GM21737 (cell line): ENCODE data around the gene SLC6A13.

ENCODE experiments used
- ATAC-seq: cut with Tn5 transposase; IDR thresholded peaks from one replicate; pipeline ENCODE4 v1.9.1; 2021; ENCODE audit warnings: mild to moderate bottlenecking, moderate library complexity; ENCODE audit not compliant: unreplicated experiment

SLC6A13 gene

DNA sequence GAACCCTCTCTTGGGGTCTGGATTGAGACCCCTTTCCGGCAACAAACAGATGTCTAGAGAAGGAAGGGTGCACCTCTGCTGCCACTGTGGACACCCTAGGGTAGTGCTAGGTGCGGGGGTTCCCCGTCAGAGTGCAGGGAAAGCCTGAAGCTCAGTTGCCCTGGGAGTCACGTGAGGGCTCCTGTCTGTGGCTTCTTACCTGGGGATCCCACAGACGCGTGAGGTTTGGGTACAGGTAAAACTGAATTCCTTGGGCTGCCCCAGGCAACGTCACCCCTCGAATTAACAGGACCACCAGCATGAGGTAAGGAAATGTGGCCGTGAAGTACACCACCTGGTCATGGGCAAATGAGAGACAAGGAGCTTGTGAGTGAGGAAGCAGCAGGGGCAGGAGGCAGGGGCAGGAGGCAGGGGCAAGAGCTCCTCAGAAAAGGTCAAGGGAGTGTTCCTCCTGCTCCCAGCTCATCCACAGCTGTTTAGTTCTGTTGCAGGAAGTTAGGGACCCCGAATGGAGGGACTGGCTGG is 27.7 kb downstream of the SLC6A13 start:
- ATAC-seq: no peak

GRCh38 chr12:234019-234418 is 28.6 kb downstream of the SLC6A13 start:
- no peak for ATAC-seq

- no peak for ATAC-seq
These were observed 29.0 kb downstream of the SLC6A13 start for GRCh38 chr12:233615-233968.

GRCh38 chr12:232731-233614 is 29.7 kb downstream of the SLC6A13 start:
- no peak for ATAC-seq

DNA sequence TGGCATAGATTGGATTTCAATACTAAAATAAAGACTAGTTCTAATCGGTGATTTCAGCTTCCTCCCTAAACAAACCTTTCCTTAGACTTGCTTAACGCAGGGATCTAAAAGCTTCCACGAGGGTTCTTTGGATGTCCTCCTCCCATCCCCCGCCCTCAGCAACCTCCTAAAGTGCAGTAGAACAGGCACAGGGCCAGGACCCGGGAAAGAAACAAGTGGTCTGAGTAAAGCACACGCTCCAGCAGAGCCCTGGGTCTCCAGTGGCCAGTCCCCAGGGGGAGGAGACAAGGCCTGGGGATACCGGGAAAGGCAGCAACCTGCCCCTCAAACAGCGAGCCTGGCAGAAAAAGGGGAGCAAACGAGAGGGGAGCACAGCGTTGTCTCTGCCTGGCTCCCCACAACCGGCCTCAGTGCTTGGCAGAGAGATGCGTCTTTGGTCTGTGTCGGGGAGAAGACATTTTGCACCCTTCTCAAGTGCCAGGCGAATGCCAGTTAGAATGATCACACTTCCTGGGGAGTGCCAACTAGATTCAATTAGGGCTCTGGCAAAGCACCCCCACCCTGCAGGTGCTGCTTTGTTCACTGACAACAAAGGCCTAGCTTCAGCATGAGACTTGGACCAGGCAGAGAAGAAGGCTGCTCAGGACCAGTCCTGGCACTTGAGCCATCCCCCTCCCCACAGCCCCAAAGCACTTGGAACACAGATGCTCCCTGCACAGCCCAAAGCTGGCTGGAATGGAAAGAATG is 31.5 kb downstream of the SLC6A13 start:
- no peak for ATAC-seq

DNA sequence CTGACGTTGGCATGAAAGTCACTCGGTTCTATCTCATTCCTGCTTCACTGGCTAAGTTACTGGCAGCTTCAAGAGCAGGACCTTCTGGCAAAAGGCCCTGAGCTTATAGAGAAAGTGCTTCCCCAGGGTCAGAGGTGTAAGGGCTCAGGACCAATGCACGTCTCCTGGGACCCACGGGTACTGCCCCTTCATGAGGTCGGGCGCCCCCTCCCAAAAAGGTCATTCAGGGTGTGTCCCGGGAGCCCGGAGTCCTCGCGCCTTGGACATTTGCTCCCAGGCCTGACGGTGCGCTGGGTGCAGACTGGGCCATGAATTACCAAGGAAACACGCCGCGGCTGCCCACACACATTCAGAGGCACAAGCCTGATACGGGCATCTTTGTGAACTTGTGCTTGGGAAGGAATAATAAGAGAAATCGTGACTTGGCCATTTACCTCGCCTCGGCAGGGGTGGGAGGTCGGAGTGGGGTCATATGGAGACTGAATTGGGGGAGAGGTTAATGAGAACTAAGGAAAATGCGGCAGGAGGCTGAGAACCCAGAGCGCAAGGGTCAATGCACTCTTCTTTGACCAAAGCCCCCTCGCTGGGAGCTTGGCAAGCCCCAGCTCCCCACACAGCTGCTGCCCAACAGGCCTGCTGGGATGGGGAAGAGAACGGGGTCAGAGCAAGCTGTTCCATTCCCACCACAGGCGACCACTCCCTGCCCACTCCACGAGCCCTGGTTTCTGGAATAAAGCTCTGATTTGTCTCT is 33.0 kb downstream of the SLC6A13 start:
- no peak for ATAC-seq

GRCh38 chr12:228846-229200 is 33.8 kb downstream of the SLC6A13 start:
- no peak for ATAC-seq

DNA sequence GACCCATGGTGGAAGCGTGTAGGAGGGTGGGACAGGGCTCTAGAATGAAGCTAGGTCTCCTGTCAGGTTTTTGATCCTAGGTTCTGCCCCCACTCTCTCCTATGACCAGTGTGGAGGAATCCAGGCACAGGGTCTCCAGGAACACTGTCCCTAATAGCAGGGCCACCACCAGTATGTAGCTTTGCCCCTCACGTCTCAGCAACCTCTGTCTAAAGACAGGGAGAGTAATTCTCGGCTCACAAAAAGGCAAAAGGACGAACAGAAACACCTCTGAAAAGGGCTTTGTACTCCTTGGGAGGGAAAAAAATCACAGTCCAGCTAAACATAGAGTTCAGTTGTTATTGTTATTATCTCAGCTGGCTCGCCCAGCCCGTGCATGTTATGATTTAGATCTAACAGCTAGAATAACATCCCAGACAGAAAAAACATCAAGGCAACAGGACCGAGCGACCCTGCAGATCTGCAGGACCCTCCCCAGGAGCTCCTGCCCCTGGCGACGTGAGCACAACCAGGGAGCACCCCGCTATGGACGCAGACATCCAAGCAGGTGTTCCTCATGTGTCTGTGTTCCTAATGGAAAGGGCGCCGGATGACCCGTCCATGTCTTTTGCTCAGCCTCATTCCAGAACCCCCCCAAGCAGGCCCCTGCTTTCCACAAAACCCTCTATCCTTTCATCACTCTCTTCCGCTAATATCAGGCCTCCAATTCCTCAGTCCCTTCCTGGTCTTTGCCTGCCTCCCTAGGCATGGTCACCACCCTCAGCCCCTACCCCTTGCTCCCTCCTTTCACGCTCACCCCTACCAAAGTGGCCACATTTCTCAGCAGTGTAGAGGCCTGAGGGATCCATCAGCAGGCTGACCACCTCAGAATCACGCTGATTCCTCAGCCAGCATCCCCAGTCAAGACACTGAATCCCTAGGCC is 34.5 kb downstream of the SLC6A13 start:
- no peak for ATAC-seq

DNA sequence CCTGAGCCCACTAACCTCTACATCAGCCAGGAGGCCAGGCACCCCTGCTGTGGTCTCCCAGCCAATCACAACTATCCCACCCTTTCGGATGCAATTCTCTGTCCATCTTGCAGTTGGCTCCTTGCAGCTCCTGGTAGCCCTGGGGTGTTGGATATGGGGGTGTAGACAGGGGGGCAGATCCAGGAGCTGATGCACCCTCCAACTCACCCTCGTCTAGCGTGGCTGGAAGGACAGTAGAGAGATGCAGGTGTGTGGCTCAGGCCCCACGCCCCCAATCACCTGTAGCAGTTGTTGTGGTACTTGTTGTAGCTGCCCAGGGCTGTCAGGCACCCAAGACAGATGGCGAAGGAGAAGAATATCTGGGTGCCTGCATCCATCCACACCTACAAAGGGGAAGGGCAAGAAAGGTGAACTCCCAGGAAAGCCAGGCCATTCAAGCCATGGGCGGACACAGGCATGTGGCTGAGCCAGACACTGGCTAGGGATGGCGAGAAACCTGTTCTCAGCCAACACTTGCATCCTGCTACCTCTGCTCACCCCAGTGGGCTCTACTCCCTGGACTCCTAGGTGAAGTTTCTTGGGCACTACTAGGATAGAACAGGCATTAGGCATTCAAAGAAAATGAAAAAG is 35.2 kb downstream of the SLC6A13 start:
- ATAC-seq: no peak

DNA sequence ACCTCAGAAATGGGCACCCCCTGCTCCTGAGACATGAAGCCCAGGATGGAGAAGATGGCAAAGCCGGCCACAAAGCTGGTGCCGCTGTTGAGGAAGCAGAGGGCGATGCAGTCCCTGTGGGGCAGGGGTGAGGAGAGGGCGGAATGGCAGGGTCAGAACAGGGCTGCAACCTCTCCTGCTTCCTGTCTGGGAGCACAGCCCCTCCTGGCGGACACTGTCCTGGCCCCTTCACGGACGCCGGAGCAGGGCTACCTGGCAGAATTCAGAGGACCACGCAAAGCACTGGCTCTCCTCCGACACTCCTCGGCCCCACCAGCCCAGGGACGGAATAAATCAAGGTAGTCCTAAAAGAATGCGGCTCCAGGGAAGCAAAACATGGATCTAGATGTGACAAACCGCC is 36.2 kb downstream of the SLC6A13 start:
- ATAC-seq: no peak

DNA sequence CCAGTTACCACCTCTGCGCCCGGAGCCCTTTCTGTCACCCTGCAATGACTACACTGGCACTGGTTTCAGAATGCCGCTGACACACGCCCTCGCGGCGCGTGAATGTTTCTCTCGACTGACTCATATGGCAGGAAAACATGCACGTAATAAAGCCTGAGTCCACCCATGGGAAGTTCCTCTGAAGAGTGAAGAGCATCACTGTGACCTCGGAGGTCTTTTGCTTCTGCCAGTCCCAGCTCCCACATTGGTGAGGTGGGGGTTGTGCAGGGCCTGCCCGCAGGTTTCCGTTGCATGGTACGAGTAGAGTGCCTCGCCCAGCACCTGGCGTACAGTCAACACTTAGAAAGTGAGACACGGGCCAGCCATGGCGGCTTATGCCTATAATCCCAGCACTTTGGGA is 37.6 kb downstream of the SLC6A13 start:
- ATAC-seq: no peak

DNA sequence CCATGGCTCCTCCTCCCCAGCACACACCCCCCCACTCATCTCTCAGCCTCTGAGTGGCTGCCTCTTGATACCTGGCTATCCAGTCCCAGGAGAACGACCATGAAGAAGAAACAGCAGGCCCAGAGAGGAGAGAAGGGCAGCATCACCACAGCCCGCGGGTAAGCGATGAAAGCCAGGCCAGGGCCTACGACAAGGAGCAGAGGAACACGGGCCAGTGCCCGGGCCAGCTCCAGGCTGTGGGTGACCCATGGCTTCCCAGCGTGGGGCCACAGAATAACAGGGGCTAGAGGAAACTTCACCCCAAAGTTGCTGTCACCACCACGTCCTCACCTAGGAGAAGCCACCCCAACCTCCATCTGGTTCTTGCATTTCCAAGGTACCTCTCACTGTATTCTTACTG is 38.3 kb downstream of the SLC6A13 start:
- ATAC-seq: no peak

DNA sequence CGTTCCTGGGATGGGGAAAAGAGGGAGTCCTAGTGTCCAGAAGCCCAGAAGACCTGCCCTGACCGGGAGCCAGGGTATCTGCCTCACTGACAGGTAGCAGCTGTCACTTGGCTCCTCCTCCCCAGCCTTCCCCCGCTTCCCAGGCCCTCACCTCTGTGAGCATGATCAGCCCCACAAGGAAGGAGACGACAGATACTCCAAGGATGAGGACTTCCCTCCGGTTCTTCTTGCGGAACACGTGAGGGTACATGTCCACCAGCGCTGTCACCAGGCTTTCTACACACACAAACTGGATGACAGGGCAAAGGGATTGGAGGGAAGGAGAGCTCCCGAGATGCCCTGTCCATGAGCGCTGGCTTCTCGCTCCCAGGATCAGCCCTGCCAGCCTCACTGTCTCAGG is 38.8 kb downstream of the SLC6A13 start:
- ATAC-seq: no peak

DNA sequence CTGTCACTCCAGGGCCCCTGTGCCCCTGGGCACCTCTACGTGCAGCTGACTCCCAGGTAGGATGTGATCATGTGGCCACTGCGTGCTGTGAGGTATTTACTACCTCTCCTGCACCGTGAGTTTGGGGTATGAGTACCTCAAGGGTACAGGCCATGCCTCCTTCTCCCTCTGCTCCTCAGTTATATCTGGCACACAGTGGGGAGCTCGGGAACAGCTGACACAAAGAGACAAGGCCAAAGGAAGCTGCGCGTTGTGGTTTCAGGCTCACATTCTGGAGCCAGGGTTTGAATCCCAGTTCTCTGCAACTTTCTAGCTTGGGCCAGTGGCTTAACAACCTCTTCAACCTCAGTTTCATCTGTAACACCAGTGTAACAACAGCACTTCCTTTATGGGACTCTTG is 40.9 kb downstream of the SLC6A13 start:
- no peak for ATAC-seq

GRCh38 chr12:220946-221550 is 41.6 kb downstream of the SLC6A13 start:
- ATAC-seq: no peak

- ATAC-seq: no peak
These were observed 42.1 kb downstream of the SLC6A13 start for GRCh38 chr12:220491-220890.

DNA sequence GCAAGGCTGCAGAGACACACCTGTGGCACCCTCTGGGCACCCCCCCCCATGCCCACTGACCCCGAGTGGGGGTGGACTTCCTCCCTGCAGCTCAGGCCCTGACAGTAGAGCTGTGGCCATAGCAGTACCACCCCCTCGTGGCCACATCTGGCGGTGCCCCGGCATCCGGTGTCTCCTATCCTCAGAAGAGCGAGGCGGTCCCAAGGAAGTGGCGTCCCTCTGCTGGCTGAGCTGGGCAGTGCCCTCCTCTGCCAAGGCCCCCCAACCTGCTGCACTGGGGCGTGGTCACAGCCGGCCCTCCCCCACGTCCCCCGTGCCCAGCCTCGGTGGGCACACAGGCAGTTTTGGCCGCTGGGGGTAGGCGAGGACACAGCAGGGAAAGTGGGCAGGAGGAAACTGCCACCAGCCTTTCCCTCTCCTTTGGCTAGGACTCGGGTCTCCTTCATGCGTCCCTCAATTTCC is 42.7 kb downstream of the SLC6A13 start:
- no peak for ATAC-seq

DNA sequence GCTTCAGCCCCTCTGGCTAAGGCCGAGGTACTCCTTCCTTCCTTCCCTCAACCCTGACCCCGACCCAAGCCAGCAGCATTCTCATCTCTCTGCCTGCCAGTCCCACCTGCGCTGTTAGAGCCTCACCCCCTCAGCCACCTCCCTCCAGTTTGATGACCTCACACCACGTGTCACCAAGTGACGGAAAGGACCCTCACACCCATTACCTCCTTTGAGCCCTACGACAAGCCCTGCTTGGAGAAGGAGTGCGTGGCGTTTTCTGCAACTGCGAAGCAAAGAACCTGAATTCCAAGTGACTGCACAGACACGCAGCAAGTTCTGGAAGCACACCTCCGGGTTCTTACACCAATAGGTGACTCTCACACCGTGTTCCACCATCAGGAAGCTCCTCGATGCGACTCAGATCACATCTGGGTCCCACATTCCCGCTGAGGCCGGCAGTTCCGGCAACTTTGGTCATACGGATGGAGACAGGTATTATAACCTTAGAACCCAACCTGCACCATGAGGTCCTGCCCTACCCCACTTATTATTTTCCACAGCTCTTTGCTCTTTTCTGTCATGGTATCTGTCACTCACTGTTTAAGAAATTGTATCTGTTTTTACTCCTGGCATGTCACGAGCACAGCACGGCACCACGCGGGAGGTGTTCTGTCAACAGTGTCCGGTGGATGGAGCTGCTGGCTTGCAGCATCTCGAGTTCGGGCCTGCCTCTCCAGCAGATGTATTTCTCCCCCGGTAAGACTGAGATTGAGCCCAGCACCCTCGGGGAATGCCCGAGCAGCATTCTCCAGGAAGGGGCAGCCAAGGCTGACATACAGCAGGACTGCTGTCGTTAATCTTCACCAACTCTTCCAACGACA is 43.7 kb downstream of the SLC6A13 start:
- no peak for ATAC-seq
